SK-N-SH treated with all-trans-retinoic acid at 6 μM for 48 hours (cell line): ENCODE results near the gene PIPOX.

ENCODE experiments used
- ATAC-seq: fragments of 200-7000 bp; cut with Tn5 transposase; 3 replicates; pipeline ENCODE4 v1.9.1; 2020; ENCODE audit warnings: mild to moderate bottlenecking, moderate library complexity
- ARNTL ChIP-seq: fragments of 450-650 bp; formaldehyde crosslinking; IDR thresholded peaks from 2 replicates; pipeline ENCODE4 v1.5.0; 2020; ENCODE audit warnings: low read depth, mild to moderate bottlenecking, moderate library complexity, borderline replicate concordance
- BACH2 ChIP-seq: fragments of 250-450 bp; sonication (Bioruptor Pico); IDR thresholded peaks from 2 replicates; pipeline ENCODE4 v1.9.0; 2021; ENCODE audit warnings: mild to moderate bottlenecking, borderline replicate concordance
- CSDC2 ChIP-seq: fragments of 250-450 bp; sonication (Bioruptor Pico); IDR thresholded peaks from 2 replicates; pipeline ENCODE4 v1.5.0; 2020; ENCODE audit warnings: mild to moderate bottlenecking, moderate library complexity
- CSRNP3 ChIP-seq: fragments of 250-450 bp; sonication (Bioruptor Pico); IDR thresholded peaks from 2 replicates; pipeline ENCODE4 v1.5.1; 2021; ENCODE audit warnings: mild to moderate bottlenecking, moderate library complexity
- ESRRG ChIP-seq: fragments of 250-450 bp; sonication (Bioruptor Pico); IDR thresholded peaks from 2 replicates; pipeline ENCODE4 v1.6.1; 2021; ENCODE audit warnings: mild to moderate bottlenecking
- OSR1 ChIP-seq: fragments of 250-450 bp; sonication (Bioruptor Pico); IDR thresholded peaks from 2 replicates; pipeline ENCODE4 v1.8.0; 2022; ENCODE audit warnings: moderate library complexity, mild to moderate bottlenecking, inconsistent platforms
- PPARA ChIP-seq: fragments of 250-450 bp; sonication (Bioruptor Pico); IDR thresholded peaks from 2 replicates; pipeline ENCODE4 v1.5.0; 2020; ENCODE audit warnings: mild to moderate bottlenecking, borderline replicate concordance
- RARB ChIP-seq: fragments of 250-450 bp; sonication (Bioruptor Pico); IDR thresholded peaks from 2 replicates; pipeline ENCODE4 v1.8.0; 2021; ENCODE audit warnings: mild to moderate bottlenecking, moderate library complexity
- TCF4 ChIP-seq: fragments of 250-450 bp; sonication (Bioruptor Pico); IDR thresholded peaks from 2 replicates; pipeline ENCODE4 v1.8.0; 2021; ENCODE audit warnings: mild to moderate bottlenecking, moderate library complexity, borderline replicate concordance
- TOX ChIP-seq: fragments of 250-450 bp; sonication (Bioruptor Pico); IDR thresholded peaks from 2 replicates; pipeline ENCODE4 v1.8.0; 2021; ENCODE audit warnings: mild to moderate bottlenecking, moderate library complexity, borderline replicate concordance
- ZFP3 ChIP-seq: fragments of 250-450 bp; sonication (Bioruptor Pico); IDR thresholded peaks from 2 replicates; pipeline ENCODE4 v1.5.0; 2020; ENCODE audit warnings: mild to moderate bottlenecking, moderate library complexity
- ZFP30 ChIP-seq: fragments of 450-650 bp; formaldehyde crosslinking; IDR thresholded peaks from 2 replicates; pipeline ENCODE4 v1.5.0; 2022; ENCODE audit warnings: mild to moderate bottlenecking, moderate library complexity
- ZNF70 ChIP-seq: fragments of 450-650 bp; formaldehyde crosslinking; IDR thresholded peaks from 2 replicates; pipeline ENCODE4 v1.5.0; 2020; ENCODE audit warnings: mild to moderate bottlenecking, moderate library complexity
- ZNF8 ChIP-seq: fragments of 450-650 bp; formaldehyde crosslinking; IDR thresholded peaks from 2 replicates; pipeline ENCODE4 v1.5.0; 2020; ENCODE audit warnings: mild to moderate bottlenecking, moderate library complexity
- TF ChIP-seq, protein P1 (sequence below): fragments of 250-450 bp; sonication (Bioruptor Pico); IDR thresholded peaks from 2 replicates; pipeline ENCODE4 v1.5.0; 2020; ENCODE audit warnings: mild to moderate bottlenecking, moderate library complexity
- TF ChIP-seq, protein P2 (sequence below): fragments of 250-450 bp; sonication (Bioruptor Pico); IDR thresholded peaks from 2 replicates; pipeline ENCODE4 v1.8.0; 2021; ENCODE audit warnings: low read depth, mild to moderate bottlenecking, moderate library complexity, borderline replicate concordance
- TF ChIP-seq, protein P3 (sequence below): fragments of 250-450 bp; sonication (Bioruptor Pico); IDR thresholded peaks from 2 replicates; pipeline ENCODE4 v1.5.1; 2020; ENCODE audit warnings: low read depth, mild to moderate bottlenecking, moderate library complexity

The PIPOX gene

DNA sequence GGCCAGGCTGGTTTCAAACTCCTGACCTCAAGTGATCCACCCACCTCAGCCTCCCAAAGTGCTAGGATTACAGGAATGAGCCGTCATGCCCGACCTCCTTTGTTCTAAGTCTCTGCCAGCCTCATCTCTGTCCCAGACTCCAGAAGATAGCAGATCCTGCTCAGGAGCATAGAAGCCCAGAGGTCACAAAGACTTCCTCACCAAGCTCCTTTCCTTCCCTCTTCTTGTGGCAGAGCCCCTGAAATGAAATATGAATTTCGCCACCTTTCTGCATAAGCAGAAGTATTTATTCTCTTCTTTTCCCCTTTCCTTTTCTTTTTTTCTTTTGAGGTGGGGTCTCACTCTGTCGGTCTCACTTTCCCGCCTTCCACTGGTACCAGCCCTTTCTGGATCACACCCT, 11.5 kb upstream of the PIPOX start (continued):
- TF ChIP-seq, protein P1, sequence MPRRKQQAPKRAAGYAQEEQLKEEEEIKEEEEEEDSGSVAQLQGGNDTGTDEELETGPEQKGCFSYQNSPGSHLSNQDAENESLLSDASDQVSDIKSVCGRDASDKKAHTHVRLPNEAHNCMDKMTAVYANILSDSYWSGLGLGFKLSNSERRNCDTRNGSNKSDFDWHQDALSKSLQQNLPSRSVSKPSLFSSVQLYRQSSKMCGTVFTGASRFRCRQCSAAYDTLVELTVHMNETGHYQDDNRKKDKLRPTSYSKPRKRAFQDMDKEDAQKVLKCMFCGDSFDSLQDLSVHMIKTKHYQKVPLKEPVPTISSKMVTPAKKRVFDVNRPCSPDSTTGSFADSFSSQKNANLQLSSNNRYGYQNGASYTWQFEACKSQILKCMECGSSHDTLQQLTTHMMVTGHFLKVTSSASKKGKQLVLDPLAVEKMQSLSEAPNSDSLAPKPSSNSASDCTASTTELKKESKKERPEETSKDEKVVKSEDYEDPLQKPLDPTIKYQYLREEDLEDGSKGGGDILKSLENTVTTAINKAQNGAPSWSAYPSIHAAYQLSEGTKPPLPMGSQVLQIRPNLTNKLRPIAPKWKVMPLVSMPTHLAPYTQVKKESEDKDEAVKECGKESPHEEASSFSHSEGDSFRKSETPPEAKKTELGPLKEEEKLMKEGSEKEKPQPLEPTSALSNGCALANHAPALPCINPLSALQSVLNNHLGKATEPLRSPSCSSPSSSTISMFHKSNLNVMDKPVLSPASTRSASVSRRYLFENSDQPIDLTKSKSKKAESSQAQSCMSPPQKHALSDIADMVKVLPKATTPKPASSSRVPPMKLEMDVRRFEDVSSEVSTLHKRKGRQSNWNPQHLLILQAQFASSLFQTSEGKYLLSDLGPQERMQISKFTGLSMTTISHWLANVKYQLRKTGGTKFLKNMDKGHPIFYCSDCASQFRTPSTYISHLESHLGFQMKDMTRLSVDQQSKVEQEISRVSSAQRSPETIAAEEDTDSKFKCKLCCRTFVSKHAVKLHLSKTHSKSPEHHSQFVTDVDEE = no peak
- TF ChIP-seq TCF4 (CRISPR knock-in tag) = no peak
- TF ChIP-seq ZFP3 (CRISPR knock-in tag) = no peak
- TF ChIP-seq BACH2 (CRISPR knock-in tag) = no peak
- TF ChIP-seq TOX = no peak
- TF ChIP-seq PPARA (CRISPR knock-in tag) = no peak
- TF ChIP-seq ARNTL = no peak

GRCh38 chr17:29032013-29032856, 10.7 kb upstream of the PIPOX start:
- no peak for TF ChIP-seq CSRNP3 (CRISPR knock-in tag)
- TF ChIP-seq CSDC2 (CRISPR knock-in tag) = no peak
- TF ChIP-seq BACH2 (CRISPR knock-in tag) = no peak
- TF ChIP-seq TCF4 (CRISPR knock-in tag) = no peak
- TF ChIP-seq, protein P2, sequence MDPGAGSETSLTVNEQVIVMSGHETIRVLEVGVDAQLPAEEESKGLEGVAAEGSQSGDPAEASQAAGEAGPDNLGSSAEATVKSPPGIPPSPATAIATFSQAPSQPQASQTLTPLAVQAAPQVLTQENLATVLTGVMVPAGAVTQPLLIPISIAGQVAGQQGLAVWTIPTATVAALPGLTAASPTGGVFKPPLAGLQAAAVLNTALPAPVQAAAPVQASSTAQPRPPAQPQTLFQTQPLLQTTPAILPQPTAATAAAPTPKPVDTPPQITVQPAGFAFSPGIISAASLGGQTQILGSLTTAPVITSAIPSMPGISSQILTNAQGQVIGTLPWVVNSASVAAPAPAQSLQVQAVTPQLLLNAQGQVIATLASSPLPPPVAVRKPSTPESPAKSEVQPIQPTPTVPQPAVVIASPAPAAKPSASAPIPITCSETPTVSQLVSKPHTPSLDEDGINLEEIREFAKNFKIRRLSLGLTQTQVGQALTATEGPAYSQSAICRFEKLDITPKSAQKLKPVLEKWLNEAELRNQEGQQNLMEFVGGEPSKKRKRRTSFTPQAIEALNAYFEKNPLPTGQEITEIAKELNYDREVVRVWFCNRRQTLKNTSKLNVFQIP (CRISPR knock-in tag) = no peak
- TF ChIP-seq PPARA (CRISPR knock-in tag) = no peak
- TF ChIP-seq, protein P1 = no peak
- no peak for TF ChIP-seq ESRRG (CRISPR knock-in tag)
- TF ChIP-seq, protein P3, sequence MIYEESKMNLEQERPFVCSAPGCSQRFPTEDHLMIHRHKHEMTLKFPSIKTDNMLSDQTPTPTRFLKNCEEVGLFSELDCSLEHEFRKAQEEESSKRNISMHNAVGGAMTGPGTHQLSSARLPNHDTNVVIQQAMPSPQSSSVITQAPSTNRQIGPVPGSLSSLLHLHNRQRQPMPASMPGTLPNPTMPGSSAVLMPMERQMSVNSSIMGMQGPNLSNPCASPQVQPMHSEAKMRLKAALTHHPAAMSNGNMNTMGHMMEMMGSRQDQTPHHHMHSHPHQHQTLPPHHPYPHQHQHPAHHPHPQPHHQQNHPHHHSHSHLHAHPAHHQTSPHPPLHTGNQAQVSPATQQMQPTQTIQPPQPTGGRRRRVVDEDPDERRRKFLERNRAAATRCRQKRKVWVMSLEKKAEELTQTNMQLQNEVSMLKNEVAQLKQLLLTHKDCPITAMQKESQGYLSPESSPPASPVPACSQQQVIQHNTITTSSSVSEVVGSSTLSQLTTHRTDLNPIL = no peak
- TF ChIP-seq ZNF8 (CRISPR knock-in tag) = no peak
- TF ChIP-seq ARNTL = no peak
- no peak for TF ChIP-seq OSR1
- no peak for ATAC-seq

DNA sequence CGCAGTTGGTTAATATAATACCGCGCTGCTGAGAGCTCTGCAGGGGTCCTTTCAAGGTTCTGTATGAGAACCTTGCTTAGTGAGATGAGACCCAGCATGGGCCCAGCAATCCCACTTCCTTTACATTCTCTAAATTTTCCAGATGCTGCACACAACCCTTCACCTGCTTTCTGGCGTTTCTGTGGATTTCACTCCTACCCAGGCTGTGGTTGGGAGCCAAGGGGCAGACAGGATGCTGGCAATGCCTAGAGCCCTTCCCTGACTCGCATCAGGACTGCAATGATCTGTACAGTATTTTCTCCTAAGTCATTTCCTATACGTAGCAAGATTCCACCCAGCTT, 10.1 kb upstream of the PIPOX start:
- no peak for ATAC-seq
- TF ChIP-seq ZFP3 (CRISPR knock-in tag) = no peak
- TF ChIP-seq OSR1 = no peak
- no peak for TF ChIP-seq ZNF70 (CRISPR knock-in tag)

DNA sequence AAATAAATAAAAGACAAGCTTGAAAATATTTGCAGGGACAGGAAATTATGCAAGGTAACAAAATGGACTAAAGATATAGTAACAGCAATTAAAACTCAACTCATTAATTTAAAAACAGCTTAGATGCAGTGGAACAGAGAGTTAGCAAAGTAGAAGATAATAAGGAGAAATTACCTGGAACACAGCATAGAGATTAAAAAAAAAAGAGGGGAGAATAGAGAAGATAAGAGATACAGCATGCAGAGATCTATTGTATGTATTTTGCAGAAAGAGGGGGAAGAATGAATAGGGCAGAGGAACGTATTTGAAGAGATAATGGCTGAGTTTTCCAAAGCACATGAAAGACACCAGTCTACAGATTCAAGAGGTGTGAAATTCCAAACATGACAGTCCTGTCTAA, 8.4 kb upstream of the PIPOX start:
- TF ChIP-seq ZFP30 (peak; percentile 100), RARB (no peak)
- no peak for ATAC-seq
